Bronchial epithelial cell (primary cell): ENCODE measurements around the gene DNAJB5. TPM values are rescaled to one million over a fixed set of nuclear protein-coding genes. Genes with fewer than 3 reads are reported as not detected.
A peak's percentile ranks its signal among the peaks of the same experiment; 100 is the strongest.

ENCODE experiments used
- DNase-seq: peaks from one replicate; pipeline ENCODE4 v3.0.0-alpha.2; 2010; ENCODE audit warnings: low read depth
- FAIRE-seq: peaks from 2 replicates; lab custom pipeline; 2011; peaks lifted over from hg19 to GRCh38; lab: Jason Lieb, UNC
- H3K27me3 ChIP-seq: 2 replicates; pipeline ENCODE4 v1.5.1; 2011; ENCODE audit warnings: low read length; ENCODE audit not compliant: control insufficient read depth, insufficient read depth
- H3K36me3 ChIP-seq: 2 replicates; pipeline ENCODE4 v1.5.1; 2011; ENCODE audit warnings: low read length; ENCODE audit not compliant: control insufficient read depth, insufficient read depth
- H3K4me3 ChIP-seq: 2 replicates; pipeline ENCODE4 v1.5.1; 2011; ENCODE audit warnings: mild to moderate bottlenecking, low read depth, low read length, control low read depth
- CTCF ChIP-seq: IDR thresholded peaks from 2 replicates; pipeline ENCODE4 v1.5.1; 2011; ENCODE audit warnings: mild to moderate bottlenecking, moderate library complexity, low read length, control low read depth, inconsistent platforms; ENCODE audit not compliant: insufficient read depth, severe bottlenecking
- total RNA-seq: library from RNA; depleted of rRNA; stranded (reverse); fragments of >200 nt; gene quantifications from 2 replicates; pipeline ENCODE4 v1.2.1, GENCODE V29; 2014

DNAJB5 gene
- total RNA-seq, 1 donor from 2014 or later = 8.2 TPM

- no peak for TF ChIP-seq CTCF
- Histone ChIP-seq H3K27me3 (no peaks in the 10 kb centered on the region), H3K4me3 (no peak overlapping the region), H3K36me3 (peaks cover 9% of the 10 kb centered on the region)
- FAIRE-seq = peak; percentile 89
- peak; percentile 87 for DNase-seq
Observed at GRCh38 chr9:34994900-34995669, 5.5 kb downstream of the DNAJB5 start.

GRCh38 chr9:34995670-34996060 lies 6.1 kb downstream of the DNAJB5 start:
- TF ChIP-seq CTCF = no peak
- no peak overlapping the region for H3K4me3 ChIP-seq
- H3K27me3 ChIP-seq = no peaks in the 10 kb centered on the region
- FAIRE-seq (no peak), DNase-seq (peak; percentile 38)
- H3K36me3 ChIP-seq = peaks cover 9% of the 10 kb centered on the region

GRCh38 chr9:34996181-34996904 lies 6.8 kb downstream of the DNAJB5 start:
- DNase-seq (no peak), FAIRE-seq (peak; percentile 86)
- no peak for TF ChIP-seq CTCF
- no peak overlapping the region for H3K4me3 ChIP-seq
- H3K27me3 ChIP-seq = no peaks in the 10 kb centered on the region
- peaks cover 9% of the 10 kb centered on the region for H3K36me3 ChIP-seq

- DNase-seq = no peak
- H3K36me3 ChIP-seq = peaks cover 9% of the 10 kb centered on the region
- no peak for TF ChIP-seq CTCF
- H3K27me3 ChIP-seq = no peaks in the 10 kb centered on the region
- no peak for FAIRE-seq
- H3K4me3 ChIP-seq = no peak overlapping the region
Observed at GRCh38 chr9:34996905-34997279, 7.3 kb downstream of the DNAJB5 start.

- Histone ChIP-seq H3K27me3 (no peaks in the 10 kb centered on the region), H3K36me3 (peaks cover 9% of the 10 kb centered on the region), H3K4me3 (no peak overlapping the region)
- no peak for TF ChIP-seq CTCF
- DNase-seq (no peak), FAIRE-seq (no peak)
Observed at GRCh38 chr9:34997379-34997781, 7.8 kb downstream of the DNAJB5 start.
